Measurements from ENCODE around the gene NREP. TPM values are rescaled to one million over a fixed set of nuclear protein-coding genes. Genes with fewer than 3 reads are reported as not detected.

Gene NREP
- total and polyA plus RNA-seq, 2 donors (not counting 3 experiments of a cell fraction or from before 2014, with no cell fraction given): 96.7 to 112 TPM

GRCh38 chr5:111774525-111774924 is 17.5 kb upstream of the NREP start:
- TF ChIP-seq POLR2AphosphoS5 (IDR thresholded peaks at IDR 0.05; ENCODE audit: insufficient read depth, low read depth, low read length) (no peak), MYC (IDR thresholded peaks at IDR 0.05; ENCODE audit: low read depth, low read length) (no peak), CTCF (IDR thresholded peaks at IDR 0.05; ENCODE audit: extremely low read depth in 1 of 2, insufficient read depth in 1 of 2, low read depth in 1 of 2, low read length in 2 of 2) (no peak), MAX (IDR thresholded peaks at IDR 0.05; ENCODE audit: insufficient read depth, insufficient read length) (no peak), GATA2 (IDR thresholded peaks at IDR 0.05; ENCODE audit: insufficient read depth, insufficient read length, low read depth, low read length) (no peak), EZH2 (IDR thresholded peaks at IDR 0.05; ENCODE audit: borderline replicate concordance, low read depth, low read length, severe bottlenecking) (no peak), POLR2A (IDR thresholded peaks at IDR 0.05; ENCODE audit: low read depth, low read length) (no peak), FOS (IDR thresholded peaks at IDR 0.05; ENCODE audit: borderline replicate concordance, insufficient read depth, low read length) (no peak), JUN (IDR thresholded peaks at IDR 0.05; ENCODE audit: borderline replicate concordance, insufficient read depth, insufficient read length, low read depth) (no peak)

More at GRCh38 chr5:111774525-111774924, 17.5 kb upstream of the NREP start:
- intact Hi-C loops (cut with micrococcal nuclease) (no loop called here), dilution Hi-C loops (cut with MboI; ENCODE audit: extremely low pct_ligation_motif_present, low sequenced_read_pairs) (no loop called here)
- H3K4me1 ChIP-seq (ENCODE audit: control insufficient read depth, extremely low read depth, insufficient read depth, low read length): peaks cover 8% of the 10 kb centered on the region
- no peaks in the 10 kb centered on the region for H3K27me3 ChIP-seq (ENCODE audit: control insufficient read depth in 2 of 2, insufficient read depth in 2 of 2, low read length in 2 of 2)
- no peaks in the 10 kb centered on the region for H3K9me3 ChIP-seq (replicated peaks; ENCODE audit: control insufficient read depth, insufficient read depth, low read length)
- no peaks in the 10 kb centered on the region for H3K36me3 ChIP-seq (ENCODE audit: control insufficient read depth in 2 of 2, extremely low read depth in 1 of 2, insufficient read depth in 2 of 2, low read length in 2 of 2)
- ChIA-PET POLR2A (no interaction called here), CTCF (interaction anchor here (0.7 to 1.4 kb wide), 3 partner anchors 17 to 243 kb away, joined by 3 to 4 read pairs (median 3); no protein-coding TSS in a partner anchor)
- H3K9ac ChIP-seq (replicated peaks; ENCODE audit: extremely low read depth, insufficient read depth, low read length): no peak overlapping the region
- H3K4me2 ChIP-seq (ENCODE audit: insufficient read depth, low read length): no peak overlapping the region
- no TSS peak for BruUV-seq (replicated peaks)
- H3K9me1 ChIP-seq (replicated peaks; ENCODE audit: control insufficient read depth, extremely low read depth, insufficient read depth, low read length): no peaks in the 10 kb centered on the region
- no peaks in the 10 kb centered on the region for H3K79me2 ChIP-seq (ENCODE audit: control insufficient read depth, insufficient read depth, low read length)
- DNase-seq (ENCODE audit: low read depth, low spot score): peak; percentile 77
- peak overlapping the region; percentile 18 for H2AFZ ChIP-seq (ENCODE audit: low read depth, low read length)
- H3K4me3 ChIP-seq (replicated peaks in 1 of 3; ENCODE audit: insufficient read depth in 1 of 3, low read depth in 1 of 3, low read length in 3 of 3): no peak overlapping the region
- no peak overlapping the region for H3K27ac ChIP-seq (ENCODE audit: insufficient read depth, low read depth, low read length)
- H4K20me1 ChIP-seq (replicated peaks; ENCODE audit: control insufficient read depth, extremely low read depth, insufficient read depth, low read length): no peaks in the 10 kb centered on the region
- FAIRE-seq: peak; percentile 81

All from endothelial cell of umbilical vein (primary cell).